Duodenal mucosa (tissue), 2 donors: ENCODE data around the gene STRBP.
A peak's percentile ranks its signal among the peaks of the same experiment; 100 is the strongest.

ENCODE experiments used
- H3K27ac ChIP-seq: one replicate; pipeline ENCODE4 v1.7.0; 2013; ENCODE audit warnings: low read depth, low read length
- H3K27me3 ChIP-seq, 2 donors: one replicate each; pipeline ENCODE4 v1.7.0; 2013; ENCODE audit warnings: low read length in 2 of 2, control low read depth in 1 of 2; ENCODE audit not compliant: insufficient read depth in 2 of 2, control insufficient read depth in 1 of 2
- H3K36me3 ChIP-seq, 2 donors: one replicate each; pipeline ENCODE4 v1.7.0; 2013; ENCODE audit warnings: low read length in 2 of 2, control low read depth in 1 of 2; ENCODE audit not compliant: insufficient read depth in 2 of 2, control insufficient read depth in 1 of 2
- H3K4me1 ChIP-seq, 2 donors: one replicate each; pipeline ENCODE4 v1.7.0; 2013; ENCODE audit warnings: low read length in 2 of 2, control low read depth in 1 of 2; ENCODE audit not compliant: insufficient read depth in 2 of 2, control insufficient read depth in 1 of 2
- H3K4me3 ChIP-seq, 2 donors: one replicate each; pipeline ENCODE4 v1.7.0; 2013; ENCODE audit warnings: low read length in 2 of 2, low read depth in 1 of 2
- H3K9ac ChIP-seq, 2 donors: one replicate each; pipeline ENCODE4 v1.7.0; 2013; ENCODE audit warnings: low read length in 2 of 2, low read depth in 1 of 2
- H3K9me3 ChIP-seq, 2 donors: one replicate each; pipeline ENCODE4 v1.7.0; 2013; ENCODE audit warnings: low read length in 2 of 2, control low read depth in 1 of 2; ENCODE audit not compliant: control insufficient read depth in 1 of 2

Gene STRBP

DNA sequence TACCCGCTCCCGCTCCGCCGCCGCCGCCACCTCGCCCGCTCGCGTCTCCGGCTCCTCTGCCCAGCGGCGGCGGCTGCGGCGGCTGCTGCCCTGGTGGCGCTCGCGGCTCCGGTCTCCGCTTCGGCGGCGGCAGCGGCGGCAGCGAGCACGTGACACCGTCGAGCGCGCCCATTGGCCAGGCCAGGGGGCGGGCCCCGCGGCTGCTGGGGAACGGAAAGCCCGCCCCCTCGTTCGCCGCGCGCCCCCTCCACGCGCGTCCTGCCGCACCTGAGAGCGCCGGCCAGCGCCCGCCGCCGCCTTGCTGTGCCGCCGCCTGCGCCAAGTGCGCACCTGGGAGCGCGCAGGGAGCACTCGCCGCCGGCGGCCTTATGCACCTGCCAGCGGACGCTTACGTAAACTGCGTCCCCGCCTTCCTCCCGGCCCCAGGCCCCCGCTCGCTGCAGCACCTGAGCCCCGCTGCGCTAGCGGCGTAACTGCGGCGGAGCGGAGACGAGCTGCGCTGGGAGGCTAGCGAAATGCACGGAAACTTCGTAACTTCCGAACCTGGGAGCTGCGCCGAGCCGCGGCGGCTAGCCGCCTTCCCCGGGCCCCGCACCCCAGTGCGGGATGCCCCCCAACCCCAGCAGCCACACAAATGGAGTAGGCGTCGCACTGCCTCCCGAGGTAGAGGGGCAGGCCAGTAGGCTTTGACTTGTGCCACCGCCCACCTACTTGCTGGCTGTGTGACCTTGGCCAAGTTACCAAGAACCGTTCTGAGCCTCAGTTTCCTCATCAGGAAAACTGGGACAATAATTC is at the start of gene STRBP:
TSS of gene STRBP (minus strand) at position 122 of the 795 bp plus-strand sequence. CDS start 84,452 bp downstream, outside the sequence.
- Histone ChIP-seq H3K9me3 (no peaks in the 10 kb centered on the region), H3K9ac (peak within 1 kb of the TSS; percentile 57 to 69), H3K36me3 (no peaks in the 10 kb centered on the region), H3K27me3 (no peaks in the 10 kb centered on the region), H3K27ac (peak within 1 kb of the TSS; percentile 56), H3K4me1 (peaks cover 19 to 21% of the 10 kb centered on the region in 2 donors), H3K4me3 (peak within 1 kb of the TSS; percentile 81 to 85)

GRCh38 chr9:123316053-123316718 is 47.8 kb upstream of the STRBP start:
- no peak overlapping the region for H3K4me3 ChIP-seq
- H3K36me3 ChIP-seq = no peaks in the 10 kb centered on the region
- H3K4me1 ChIP-seq = no peaks in the 10 kb centered on the region
- no peak overlapping the region for H3K9ac ChIP-seq
- H3K27me3 ChIP-seq = no peaks in the 10 kb centered on the region
- no peak overlapping the region for H3K27ac ChIP-seq
- no peaks in the 10 kb centered on the region for H3K9me3 ChIP-seq

DNA sequence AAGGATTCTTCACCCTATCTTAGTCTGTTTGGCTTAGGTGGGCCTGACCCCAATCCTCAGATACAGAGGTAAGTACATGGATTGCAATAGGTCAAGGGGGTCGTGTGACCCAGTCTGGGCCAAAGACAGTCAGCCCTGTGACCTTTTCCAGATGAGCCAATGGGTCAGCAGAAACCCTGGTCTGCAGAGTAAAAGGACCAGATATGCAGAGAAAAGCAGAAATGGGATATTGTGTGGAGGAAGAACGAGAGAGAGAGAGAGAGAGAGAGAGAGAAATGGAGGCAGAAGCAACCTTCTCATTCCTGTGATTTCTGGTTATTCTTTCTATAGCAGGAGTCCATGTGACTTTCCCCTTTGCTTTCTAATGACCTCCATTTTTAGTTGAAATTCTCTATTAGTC is 47.2 kb upstream of the STRBP start:
- Histone ChIP-seq H3K4me1 (no peaks in the 10 kb centered on the region), H3K36me3 (no peaks in the 10 kb centered on the region), H3K27ac (no peak overlapping the region), H3K9me3 (no peaks in the 10 kb centered on the region), H3K9ac (no peak overlapping the region), H3K27me3 (no peaks in the 10 kb centered on the region), H3K4me3 (no peak overlapping the region)

GRCh38 chr9:123314617-123315016 is 46.2 kb upstream of the STRBP start:
- H3K36me3 ChIP-seq = no peaks in the 10 kb centered on the region
- no peaks in the 10 kb centered on the region for H3K4me1 ChIP-seq

GRCh38 chr9:123312306-123312877 is 44.0 kb upstream of the STRBP start:
- no peak overlapping the region for H3K27ac ChIP-seq
- no peaks in the 10 kb centered on the region for H3K4me1 ChIP-seq
- H3K9me3 ChIP-seq = no peaks in the 10 kb centered on the region
- H3K36me3 ChIP-seq = no peaks in the 10 kb centered on the region
- no peaks in the 10 kb centered on the region for H3K27me3 ChIP-seq
- no peak overlapping the region for H3K9ac ChIP-seq
- no peak overlapping the region for H3K4me3 ChIP-seq

More at GRCh38 chr9:123314617-123315016, 46.2 kb upstream of the STRBP start:
- Histone ChIP-seq H3K4me3 (no peak overlapping the region), H3K9me3 (no peaks in the 10 kb centered on the region), H3K27ac (no peak overlapping the region), H3K27me3 (no peaks in the 10 kb centered on the region), H3K9ac (no peak overlapping the region)

- H3K4me3 ChIP-seq = no peak overlapping the region
- no peak overlapping the region for H3K27ac ChIP-seq
- H3K27me3 ChIP-seq = no peaks in the 10 kb centered on the region
- H3K36me3 ChIP-seq = no peaks in the 10 kb centered on the region
- no peaks in the 10 kb centered on the region for H3K4me1 ChIP-seq
- no peaks in the 10 kb centered on the region for H3K9me3 ChIP-seq
- no peak overlapping the region for H3K9ac ChIP-seq
Measured at GRCh38 chr9:123311250-123311752, 42.9 kb upstream of the STRBP start.

DNA sequence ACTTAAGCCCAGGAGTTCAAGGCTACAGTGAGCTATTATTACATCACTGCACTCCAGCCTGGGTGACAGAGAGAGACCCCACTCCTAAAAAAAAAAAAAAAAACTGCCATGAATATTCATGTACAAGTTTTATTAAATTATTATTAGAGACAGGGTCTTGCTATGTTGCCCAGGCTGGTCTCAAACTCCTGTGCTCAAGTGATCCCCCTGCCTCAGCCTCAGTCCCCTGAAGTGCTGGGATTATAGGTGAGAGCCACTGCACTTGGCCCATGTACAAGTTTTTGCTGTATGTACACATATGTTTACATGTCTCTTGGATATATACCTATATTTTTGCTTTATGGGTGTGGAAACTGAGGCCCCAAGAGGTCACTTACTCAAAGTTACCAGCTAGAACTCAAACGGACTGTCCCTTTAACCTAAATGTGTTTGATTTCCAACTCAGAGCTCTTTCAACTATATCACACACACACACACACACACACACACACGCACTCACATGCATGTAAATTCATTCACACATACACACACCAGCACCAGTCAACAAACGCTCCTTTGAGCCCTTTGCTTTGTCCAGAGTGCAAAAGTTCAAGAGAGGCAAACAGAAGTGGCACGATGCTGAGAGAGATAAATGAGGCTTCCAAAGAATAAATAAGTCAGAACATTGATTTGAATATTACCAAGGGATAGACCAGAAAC is 42.3 kb upstream of the STRBP start:
- H3K36me3 ChIP-seq = no peaks in the 10 kb centered on the region
- no peak overlapping the region for H3K4me3 ChIP-seq
- no peaks in the 10 kb centered on the region for H3K9me3 ChIP-seq
- H3K27me3 ChIP-seq = no peaks in the 10 kb centered on the region
- H3K27ac ChIP-seq = no peak overlapping the region
- no peak overlapping the region for H3K9ac ChIP-seq
- H3K4me1 ChIP-seq = no peaks in the 10 kb centered on the region

DNA sequence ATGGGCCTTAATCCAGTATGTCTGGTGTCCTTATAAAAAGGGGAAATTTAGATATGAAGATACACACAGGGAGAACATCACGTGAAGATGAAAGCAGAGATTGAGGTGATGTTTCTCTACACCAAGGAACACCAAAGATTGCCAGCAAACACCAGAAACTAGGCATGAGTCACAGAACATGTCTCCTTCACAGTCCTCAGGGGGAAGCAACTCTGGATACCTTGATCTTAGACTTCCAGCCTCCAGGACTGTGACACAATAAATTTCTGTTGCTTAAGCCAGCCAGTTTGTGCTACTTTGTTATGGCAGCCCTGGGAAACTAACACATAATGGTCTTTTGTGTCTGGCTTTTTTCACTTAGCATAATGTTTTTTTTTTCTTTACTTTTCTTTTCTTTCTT is 41.2 kb upstream of the STRBP start:
- Histone ChIP-seq H3K9me3 (no peaks in the 10 kb centered on the region), H3K9ac (no peak overlapping the region), H3K27me3 (no peaks in the 10 kb centered on the region), H3K27ac (no peak overlapping the region), H3K4me1 (peaks cover 2 to 5% of the 10 kb centered on the region in 2 donors), H3K36me3 (no peaks in the 10 kb centered on the region), H3K4me3 (no peak overlapping the region)

GRCh38 chr9:123305879-123306278 is 37.5 kb upstream of the STRBP start:
- Histone ChIP-seq H3K27ac (no peak overlapping the region), H3K9me3 (no peaks in the 10 kb centered on the region), H3K27me3 (no peaks in the 10 kb centered on the region), H3K4me3 (no peak overlapping the region), H3K9ac (no peak overlapping the region), H3K4me1 (peaks cover 4 to 5% of the 10 kb centered on the region in 2 donors), H3K36me3 (no peaks in the 10 kb centered on the region)

GRCh38 chr9:123304340-123304691 is 35.9 kb upstream of the STRBP start:
- Histone ChIP-seq H3K27me3 (no peaks in the 10 kb centered on the region), H3K36me3 (no peaks in the 10 kb centered on the region), H3K4me3 (no peak overlapping the region), H3K9ac (no peak overlapping the region), H3K4me1 (peaks cover 4 to 5% of the 10 kb centered on the region in 2 donors), H3K9me3 (no peaks in the 10 kb centered on the region), H3K27ac (no peak overlapping the region)
